Transverse colon (tissue), 4 donors: ENCODE data around the gene CLDN8. TPM values are rescaled to one million over a fixed set of nuclear protein-coding genes. Genes with fewer than 3 reads are reported as not detected.

Experiments
- DNase-seq: peaks from one replicate; pipeline ENCODE4 v3.0.0-alpha.2; 2019
- H3K27ac ChIP-seq, 4 donors: fragments of 200-600 bp; sonication (generic); 2 replicates each; pipeline ENCODE4 v1.5.1; 2016 to 2018; ENCODE audit warnings: inconsistent platforms in 4 of 4
- H3K27me3 ChIP-seq: fragments of 200-600 bp; sonication (generic); 2 replicates; pipeline ENCODE4 v1.5.1; 2017; ENCODE audit warnings: inconsistent platforms
- H3K36me3 ChIP-seq, 4 donors: fragments of 200-600 bp; sonication (generic); 2 replicates each; pipeline ENCODE4 v1.5.1; 2017 to 2019; ENCODE audit warnings: inconsistent platforms in 4 of 4
- H3K4me1 ChIP-seq, 4 donors: fragments of 200-600 bp; sonication (generic); 2 replicates each; pipeline ENCODE4 v1.5.1; 2017 to 2020; ENCODE audit warnings: inconsistent platforms in 4 of 4
- H3K4me3 ChIP-seq, 4 donors: fragments of 200-600 bp; sonication (generic); 1 replicate in 1 of 4; 2 replicates in 3 of 4; pipeline versions ENCODE4 v1.5.1 to v1.6.1; 2017 to 2019; ENCODE audit warnings: inconsistent platforms in 4 of 4
- H3K9me3 ChIP-seq, 2 donors: fragments of 200-600 bp; sonication (generic); 2 replicates each; pipeline ENCODE4 v1.5.1; 2017 to 2019; ENCODE audit warnings: inconsistent platforms in 2 of 2
- CTCF ChIP-seq, 5 experiments: fragments of 200-600 bp in 3 of 5; fragments of 450-650 bp in 2 of 5; sonication (generic) in 3 of 5; IDR thresholded peaks; 1 replicate in 2 of 5; 2 replicates in 3 of 5; pipeline ENCODE4 v1.5.1; 2016 to 2017; ENCODE audit warnings: antibody characterized with exemption in 5 of 5, inconsistent platforms in 3 of 5, mild to moderate bottlenecking in 2 of 5, moderate library complexity in 1 of 5
- EP300 ChIP-seq: sonication (generic); formaldehyde crosslinking; IDR thresholded peaks from one replicate; pipeline ENCODE4 v1.6.1; 2017; ENCODE audit warnings: antibody characterized with exemption, low read depth
- POLR2A ChIP-seq: fragments of 450-650 bp; IDR thresholded peaks from one replicate; pipeline ENCODE4 v1.6.1; 2016; ENCODE audit warnings: antibody characterized with exemption, mild to moderate bottlenecking, moderate library complexity
- POLR2AphosphoS5 ChIP-seq, 3 donors: sonication (generic); formaldehyde crosslinking; IDR thresholded peaks; one replicate each; pipeline ENCODE4 v1.6.1; 2016; ENCODE audit warnings: antibody characterized with exemption in 3 of 3
- WGBS, 2 donors: methylation state at CpG; one replicate each; pipeline ENCODE4 v1.1.5; 2018; ENCODE audit warnings: low coverage in 1 of 2; 5-methylcytosine and 5-hydroxymethylcytosine counted together
- in situ Hi-C, 4 donors: fragments of 200-750 bp; cut with MboI; loops; one replicate each; pipeline versions ENCODE4 v1.15.0 to v1.15.1; 2017; ENCODE audit warnings: low sequenced_read_pairs in 3 of 4, low pct_ligation_motif_present in 1 of 4, low pct_unique_long_range_greater_than_20kb in 1 of 4
- intact Hi-C: fragments of 100-400 bp; cut with DNase I; formaldehyde crosslinking; loops from one replicate; pipeline ENCODE4 v1.15.1; 2023; ENCODE audit warnings: low total_unique reads
- total RNA-seq, 4 donors: library from RNA; depleted of rRNA; stranded (reverse); fragments of >200 nt; gene quantifications; one replicate each; pipeline ENCODE4 v1.1.0, GENCODE V29; 2016

CLDN8 gene
- total RNA-seq, 4 donors from 2014 or later: 13.5 to 107 (median 33.2) TPM

- Histone ChIP-seq H3K27ac (no peak overlapping the region), H3K4me1 (peaks cover 0 to 19% (median 2%) of the 10 kb centered on the region in 4 donors), H3K9me3 (no peaks in the 10 kb centered on the region), H3K27me3 (no peaks in the 10 kb centered on the region), H3K4me3 (no peak overlapping the region), H3K36me3 (no peaks in the 10 kb centered on the region)
- TF ChIP-seq POLR2AphosphoS5 (IDR thresholded peaks at IDR 0.05) (no peak), CTCF (IDR thresholded peaks at IDR 0.05) (no peak), POLR2A (no peak), EP300 (no peak)
- WGBS, 2 donors: 82 to 92% methylated on average over 1 of the region's 1 CpG
- DNase-seq: no peak
- intact Hi-C loops (no loop called here), in situ Hi-C loops (no loop called here)
Measured at GRCh38 chr21:30251781-30252180, 35.9 kb upstream of the CLDN8 start.

- no peaks in the 10 kb centered on the region for H3K27me3 ChIP-seq
- peaks cover 0 to 4% (median 0%) of the 10 kb centered on the region in 4 donors for H3K4me1 ChIP-seq
- no peak for DNase-seq
- H3K4me3 ChIP-seq: no peak overlapping the region
- TF ChIP-seq POLR2AphosphoS5 (IDR thresholded peaks at IDR 0.05) (no peak), EP300 (no peak), POLR2A (no peak), CTCF (IDR thresholded peaks at IDR 0.05) (no peak)
- in situ Hi-C loops: loop anchor here in 1 of 4 donors (25.0 kb wide), 1 partner anchor 87 kb away; the partner anchor contains the start of genes KRTAP23-1 and KRTAP27-1
- WGBS, 2 donors: 56 to 81% methylated on average over 3 of the region's 3 CpGs
- no peak overlapping the region for H3K27ac ChIP-seq
- H3K36me3 ChIP-seq: no peaks in the 10 kb centered on the region
- intact Hi-C loops: no loop called here
- no peaks in the 10 kb centered on the region for H3K9me3 ChIP-seq
Measured at GRCh38 chr21:30249936-30250335, 34.0 kb upstream of the CLDN8 start.

- in situ Hi-C loops (loop anchor here in 1 of 4 donors (25.0 kb wide), 1 partner anchor 88 kb away; the partner anchor contains the start of genes KRTAP23-1 and KRTAP27-1), intact Hi-C loops (no loop called here)
Measured at GRCh38 chr21:30248844-30249243, 32.9 kb upstream of the CLDN8 start.

GRCh38 chr21:30245061-30245460 lies 29.2 kb upstream of the CLDN8 start:
- no peak for DNase-seq
- Histone ChIP-seq H3K4me1 (no peaks in the 10 kb centered on the region), H3K27me3 (no peaks in the 10 kb centered on the region), H3K27ac (no peak overlapping the region), H3K4me3 (no peak overlapping the region), H3K36me3 (no peaks in the 10 kb centered on the region), H3K9me3 (no peaks in the 10 kb centered on the region)
- TF ChIP-seq POLR2A: no peak
- no peak for TF ChIP-seq EP300
- no peak for TF ChIP-seq CTCF (IDR thresholded peaks at IDR 0.05)
- in situ Hi-C loops: loop anchor here in 1 of 4 donors (25.0 kb wide), 1 partner anchor 92 kb away; the partner anchor contains the start of genes KRTAP23-1 and KRTAP27-1
- intact Hi-C loops: no loop called here

More at GRCh38 chr21:30248844-30249243, 32.9 kb upstream of the CLDN8 start:
- no peaks in the 10 kb centered on the region for H3K36me3 ChIP-seq
- no peaks in the 10 kb centered on the region for H3K9me3 ChIP-seq
- no peaks in the 10 kb centered on the region for H3K27me3 ChIP-seq
- no peak for DNase-seq
- WGBS, 2 donors: 91 to 98% methylated on average over 5 to 9 of the region's 9 CpGs
- no peak overlapping the region for H3K27ac ChIP-seq
- no peaks in the 10 kb centered on the region for H3K4me1 ChIP-seq
- no peak for TF ChIP-seq CTCF (IDR thresholded peaks at IDR 0.05)
- TF ChIP-seq POLR2AphosphoS5 (IDR thresholded peaks at IDR 0.05): no peak
- no peak for TF ChIP-seq POLR2A
- TF ChIP-seq EP300: no peak
- no peak overlapping the region for H3K4me3 ChIP-seq
